ENCODE data around the gene PDE4D.

- TF ChIP-seq, protein P1, sequence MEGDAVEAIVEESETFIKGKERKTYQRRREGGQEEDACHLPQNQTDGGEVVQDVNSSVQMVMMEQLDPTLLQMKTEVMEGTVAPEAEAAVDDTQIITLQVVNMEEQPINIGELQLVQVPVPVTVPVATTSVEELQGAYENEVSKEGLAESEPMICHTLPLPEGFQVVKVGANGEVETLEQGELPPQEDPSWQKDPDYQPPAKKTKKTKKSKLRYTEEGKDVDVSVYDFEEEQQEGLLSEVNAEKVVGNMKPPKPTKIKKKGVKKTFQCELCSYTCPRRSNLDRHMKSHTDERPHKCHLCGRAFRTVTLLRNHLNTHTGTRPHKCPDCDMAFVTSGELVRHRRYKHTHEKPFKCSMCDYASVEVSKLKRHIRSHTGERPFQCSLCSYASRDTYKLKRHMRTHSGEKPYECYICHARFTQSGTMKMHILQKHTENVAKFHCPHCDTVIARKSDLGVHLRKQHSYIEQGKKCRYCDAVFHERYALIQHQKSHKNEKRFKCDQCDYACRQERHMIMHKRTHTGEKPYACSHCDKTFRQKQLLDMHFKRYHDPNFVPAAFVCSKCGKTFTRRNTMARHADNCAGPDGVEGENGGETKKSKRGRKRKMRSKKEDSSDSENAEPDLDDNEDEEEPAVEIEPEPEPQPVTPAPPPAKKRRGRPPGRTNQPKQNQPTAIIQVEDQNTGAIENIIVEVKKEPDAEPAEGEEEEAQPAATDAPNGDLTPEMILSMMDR (IDR thresholded peaks at IDR 0.05), result no peak
- TF ChIP-seq POLR2A (IDR thresholded peaks at IDR 0.05), result no peak
Observed at GRCh38 chr5:59533730-59534108, 359.8 kb downstream of the PDE4D start.
